IPS-18c (cell line): ENCODE measurements around the gene CETN1.

Experiments used
- H3K4me3 ChIP-seq: 2 replicates; pipeline ENCODE4 v1.7.0; 2013; ENCODE audit warnings: low read depth, mild to moderate bottlenecking, low read length, moderate library complexity; ENCODE audit not compliant: insufficient read depth
- H3K9me3 ChIP-seq: one replicate; pipeline ENCODE4 v1.6.1; 2013; ENCODE audit warnings: mild to moderate bottlenecking, low read length, moderate library complexity; ENCODE audit not compliant: control insufficient read depth, insufficient read depth

The CETN1 gene

DNA sequence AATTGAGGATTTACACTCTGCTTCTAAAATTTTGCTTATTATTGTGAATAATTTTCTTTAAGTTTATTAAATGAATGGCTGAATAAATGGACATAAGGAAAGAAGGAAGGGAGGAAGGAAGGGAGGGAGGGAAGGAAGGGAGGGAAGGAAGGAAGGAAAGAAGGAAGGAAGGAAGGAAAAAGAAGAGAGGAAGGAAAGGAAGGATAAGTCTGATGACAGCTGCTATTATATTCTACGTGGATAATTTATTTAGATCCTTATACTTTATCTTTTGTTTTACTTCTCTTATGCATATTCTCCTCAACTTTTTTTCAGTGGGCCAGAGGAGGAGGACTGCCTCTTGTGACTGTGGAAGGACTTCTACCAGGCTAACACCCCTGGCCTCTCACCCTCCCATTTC is 34.0 kb downstream of the CETN1 start:
- Histone ChIP-seq H3K4me3 (no peak overlapping the region), H3K9me3 (no peaks in the 10 kb centered on the region)

DNA sequence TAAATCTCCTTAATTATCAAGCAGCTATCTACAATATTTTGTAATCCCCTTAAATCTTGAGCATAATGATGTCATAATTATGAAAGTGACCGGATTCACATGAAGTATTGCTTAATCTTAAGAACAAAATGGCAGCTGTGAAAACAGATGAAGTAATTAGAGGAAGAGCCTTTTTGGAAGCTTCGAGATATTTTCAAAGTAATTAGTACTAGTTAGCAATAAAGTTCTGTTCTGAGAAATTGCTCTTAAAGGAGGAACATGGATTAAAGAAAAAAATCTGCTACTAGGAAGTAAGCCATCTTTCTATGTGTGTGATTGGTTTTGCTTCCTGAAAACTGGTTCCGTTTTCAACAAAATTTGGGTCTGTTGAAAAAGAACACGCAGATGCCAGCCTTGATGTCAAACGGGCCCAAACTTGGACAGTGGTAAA is 34.9 kb downstream of the CETN1 start:
- H3K4me3 ChIP-seq, result no peak overlapping the region
- no peaks in the 10 kb centered on the region for H3K9me3 ChIP-seq

DNA sequence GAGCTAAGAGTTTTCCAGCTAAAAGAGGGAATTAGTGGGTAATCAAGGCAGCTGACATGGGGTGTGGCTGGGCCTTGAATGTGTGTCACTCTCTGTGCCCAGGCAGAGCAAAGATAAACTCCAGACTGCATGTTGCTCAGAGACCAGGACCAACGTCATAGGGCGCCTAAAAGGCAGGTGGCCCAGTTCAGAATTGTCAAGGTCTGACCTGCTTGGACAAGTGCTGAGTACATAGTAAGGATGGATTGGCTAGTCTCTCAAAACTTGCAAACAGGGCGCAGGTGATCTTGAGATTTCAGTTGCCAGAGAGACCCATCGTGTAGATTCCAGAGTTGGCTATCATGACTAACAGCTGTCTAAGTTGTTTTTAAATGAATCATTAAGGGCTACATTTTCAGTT is 35.6 kb downstream of the CETN1 start:
- Histone ChIP-seq H3K4me3 (no peak overlapping the region), H3K9me3 (no peaks in the 10 kb centered on the region)

DNA sequence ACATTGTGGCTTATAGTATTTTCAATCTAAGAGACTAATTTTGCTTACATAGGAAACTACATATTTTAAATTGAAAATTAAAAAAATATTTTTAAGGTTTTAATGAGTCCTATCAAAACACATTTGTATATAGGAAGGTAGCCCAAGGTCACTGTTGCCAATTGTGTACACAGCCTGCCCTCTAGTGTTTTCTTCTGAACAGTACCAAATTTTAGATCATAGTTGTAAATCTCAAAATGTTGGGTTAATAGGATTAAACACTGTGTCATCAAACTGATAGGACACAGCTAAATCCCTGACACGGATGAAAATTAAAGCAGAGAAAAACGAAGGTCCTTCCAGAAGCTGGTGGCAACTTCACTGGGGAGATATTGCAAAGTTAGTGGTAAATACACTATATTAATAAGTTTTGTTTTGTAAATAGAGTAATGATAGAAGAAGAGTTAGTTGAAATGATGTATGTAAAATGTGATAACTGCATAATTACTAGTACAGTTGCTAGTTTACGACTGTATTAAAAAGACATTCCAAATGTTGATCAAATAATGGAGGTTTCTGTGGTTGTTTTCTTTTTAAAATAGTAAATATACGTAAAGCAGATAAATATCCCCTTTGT is 36.3 kb downstream of the CETN1 start:
- H3K4me3 ChIP-seq, result no peak overlapping the region
- H3K9me3 ChIP-seq, result no peaks in the 10 kb centered on the region

DNA sequence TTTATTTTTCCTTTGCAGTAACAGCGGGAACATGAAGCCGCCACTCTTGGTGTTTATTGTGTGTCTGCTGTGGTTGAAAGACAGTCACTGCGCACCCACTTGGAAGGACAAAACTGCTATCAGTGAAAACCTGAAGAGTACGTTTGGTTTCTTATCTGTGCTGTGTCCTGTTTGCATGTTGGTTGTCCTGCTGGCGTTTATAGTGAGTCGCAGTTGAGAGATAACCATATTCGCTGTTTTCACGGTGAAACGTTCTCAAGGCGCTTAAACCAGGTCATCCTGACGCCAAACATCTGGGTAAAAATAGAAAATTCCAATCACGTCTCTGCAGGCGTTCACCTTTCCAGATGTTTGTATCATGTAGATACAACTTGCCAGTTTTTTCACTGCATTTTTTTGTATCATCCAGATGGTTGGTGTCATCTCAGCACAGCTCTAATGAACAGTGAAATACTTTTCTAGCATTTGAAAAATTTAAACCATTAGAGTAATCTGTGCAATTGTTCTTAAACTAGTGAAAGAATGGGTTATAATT is 37.9 kb downstream of the CETN1 start:
- H3K9me3 ChIP-seq, result no peaks in the 10 kb centered on the region
- H3K4me3 ChIP-seq, result no peak overlapping the region

GRCh38 chr18:618618-619017 is 38.4 kb downstream of the CETN1 start:
- no peaks in the 10 kb centered on the region for H3K9me3 ChIP-seq
- no peak overlapping the region for H3K4me3 ChIP-seq

DNA sequence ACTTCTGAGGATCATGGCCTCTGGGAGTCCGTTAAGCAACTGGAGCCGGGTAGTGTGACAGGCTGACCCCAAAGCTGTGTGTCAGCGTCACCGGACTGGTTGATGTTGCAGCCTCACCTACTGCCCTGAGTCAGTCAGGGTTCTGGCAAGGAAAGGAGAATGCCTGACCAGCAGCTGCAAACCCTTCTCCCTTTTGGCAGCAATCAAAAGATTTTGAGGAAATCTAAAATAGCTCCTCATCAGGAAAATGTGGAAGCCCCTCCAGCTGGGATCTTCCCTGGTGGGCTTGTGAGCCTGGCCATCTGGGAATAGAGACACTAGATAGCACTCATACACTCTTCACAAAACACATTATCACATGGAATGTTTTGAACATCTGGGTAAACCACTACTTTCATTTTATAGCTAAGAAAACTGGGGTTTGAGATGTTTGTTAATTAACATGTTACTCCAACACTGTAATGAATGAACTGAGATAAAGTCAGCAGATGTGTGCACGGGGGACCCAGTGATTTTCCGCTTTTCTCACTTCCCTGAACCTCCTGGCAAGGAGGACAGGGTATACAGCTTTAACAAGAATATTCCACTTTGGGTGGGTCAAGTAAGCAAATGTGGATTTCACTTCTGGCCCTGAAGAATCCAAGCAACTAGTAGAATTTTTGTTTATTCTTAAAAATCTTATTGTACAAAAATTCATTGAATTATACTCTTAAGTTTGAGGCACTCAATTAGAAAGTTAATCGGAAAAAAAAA is 41.3 kb downstream of the CETN1 start:
- Histone ChIP-seq H3K9me3 (no peaks in the 10 kb centered on the region), H3K4me3 (no peak overlapping the region)

DNA sequence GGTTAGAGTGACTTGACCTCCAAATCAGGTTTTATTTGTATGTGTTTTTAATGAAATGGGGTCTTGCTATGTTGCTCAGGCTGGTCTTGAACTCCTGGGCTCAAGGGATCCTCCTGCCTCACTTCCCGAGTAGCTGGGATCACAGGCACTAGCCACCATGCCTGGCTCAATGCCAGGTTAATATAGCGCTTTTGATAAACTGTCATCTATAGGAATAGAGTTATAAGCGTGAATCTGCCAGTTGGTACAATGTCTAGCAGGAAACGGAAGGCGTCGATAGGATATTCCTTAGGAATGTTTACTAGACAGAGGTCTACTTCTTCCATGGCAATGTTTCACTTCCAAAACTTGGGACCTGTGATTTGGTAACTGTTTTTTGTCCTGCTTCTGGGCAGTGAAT is 42.1 kb downstream of the CETN1 start:
- H3K9me3 ChIP-seq, result no peaks in the 10 kb centered on the region
- H3K4me3 ChIP-seq, result no peak overlapping the region

GRCh38 chr18:623761-624620 is 43.8 kb downstream of the CETN1 start:
- H3K9me3 ChIP-seq, result no peaks in the 10 kb centered on the region
- H3K4me3 ChIP-seq, result no peak overlapping the region

DNA sequence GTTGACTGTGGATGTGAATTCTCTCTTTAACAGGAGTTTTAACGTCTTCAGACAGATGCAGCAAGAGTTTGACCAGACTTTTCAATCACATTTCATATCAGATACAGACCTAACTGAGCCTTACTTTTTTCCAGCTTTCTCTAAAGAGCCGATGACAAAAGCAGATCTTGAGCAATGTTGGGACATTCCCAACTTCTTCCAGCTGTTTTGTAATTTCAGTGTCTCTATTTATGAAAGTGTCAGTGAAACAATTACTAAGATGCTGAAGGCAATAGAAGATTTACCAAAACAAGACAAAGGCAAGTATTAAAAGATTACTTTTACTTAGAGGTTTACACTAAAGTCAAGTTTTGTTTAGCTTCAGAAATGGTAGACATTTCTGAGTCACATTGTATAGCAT is 47.1 kb downstream of the CETN1 start:
- H3K9me3 ChIP-seq, result no peaks in the 10 kb centered on the region
- no peak overlapping the region for H3K4me3 ChIP-seq

- Histone ChIP-seq H3K9me3 (no peaks in the 10 kb centered on the region), H3K4me3 (no peak overlapping the region)
Measured at GRCh38 chr18:629269-630150, 49.3 kb downstream of the CETN1 start.

DNA sequence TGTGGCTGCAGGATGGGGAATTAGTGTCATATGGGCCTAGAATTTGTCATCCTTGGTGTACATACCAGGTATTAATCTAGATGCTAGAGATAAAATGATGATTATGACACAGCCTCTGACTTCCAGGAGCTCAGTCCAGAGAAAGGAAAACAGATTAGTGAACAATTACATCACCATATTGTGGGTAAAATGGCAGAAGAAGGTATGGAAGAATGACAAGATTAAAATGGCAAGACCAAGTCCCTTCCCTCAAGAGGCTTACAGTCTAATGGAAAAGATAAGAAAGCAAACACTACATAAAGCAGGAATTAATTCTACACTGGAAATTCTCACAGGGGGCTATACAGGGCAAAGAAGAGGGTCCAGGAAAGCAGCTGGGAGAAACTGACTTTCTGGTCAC is 51.4 kb downstream of the CETN1 start:
- H3K4me3 ChIP-seq, result no peak overlapping the region

More for the DNA sequence above, 51.4 kb downstream of the CETN1 start:
- H3K9me3 ChIP-seq, result no peaks in the 10 kb centered on the region
